Neural progenitor cell (in vitro differentiated cells): ENCODE measurements around the gene PA2G4. TPM values are rescaled to one million over a fixed set of nuclear protein-coding genes. Genes with fewer than 3 reads are reported as not detected.
"Not testable (repeated sequence)": the region's sequence is repeated elsewhere in the genome, so short reads cannot be mapped to it uniquely, and the experiment has no call there.

Experiments used
- DNase-seq: peaks from one replicate; pipeline ENCODE4 v3.0.0-alpha.2; 2016; ENCODE audit warnings: low spot score
- H2AFZ ChIP-seq: fragments of 200-600 bp; sonication (generic); replicated peaks from 2 replicates; pipeline ENCODE4 v1.6.1; 2016; ENCODE audit warnings: antibody characterized with exemption
- H3F3A ChIP-seq: fragments of 200-600 bp; sonication (generic); 2 replicates; pipeline ENCODE4 v1.6.1; 2016; ENCODE audit warnings: antibody characterized with exemption, low read depth
- H3K27ac ChIP-seq: fragments of 200-600 bp; sonication (generic); 2 replicates; pipeline ENCODE4 v1.5.1; 2016; ENCODE audit warnings: mild to moderate bottlenecking
- H3K27me3 ChIP-seq: fragments of 200-600 bp; sonication (generic); 2 replicates; pipeline ENCODE4 v1.6.1; 2016; ENCODE audit warnings: mild to moderate bottlenecking, moderate library complexity
- H3K36me3 ChIP-seq: fragments of 200-600 bp; sonication (generic); 2 replicates; pipeline ENCODE4 v1.5.1; 2016
- H3K4me1 ChIP-seq: fragments of 200-600 bp; sonication (generic); 2 replicates; pipeline ENCODE4 v1.6.1; 2016; ENCODE audit warnings: mixed run types
- H3K4me2 ChIP-seq: fragments of 200-600 bp; sonication (generic); 2 replicates; pipeline ENCODE4 v1.6.1; 2016
- H3K4me3 ChIP-seq: fragments of 200-600 bp; sonication (generic); 2 replicates; pipeline ENCODE4 v1.5.1; 2016
- H3K79me2 ChIP-seq: fragments of 200-600 bp; sonication (generic); 2 replicates; pipeline ENCODE4 v1.6.1; 2016; ENCODE audit warnings: low read depth
- H3K9ac ChIP-seq: fragments of 200-600 bp; sonication (generic); 2 replicates; pipeline ENCODE4 v1.6.1; 2016
- H3K9me3 ChIP-seq: fragments of 200-600 bp; sonication (generic); 2 replicates; pipeline ENCODE4 v1.5.1; 2016; ENCODE audit warnings: low read depth
- H4K20me1 ChIP-seq: fragments of 200-600 bp; sonication (generic); 2 replicates; pipeline ENCODE4 v1.6.1; 2016; ENCODE audit warnings: low read depth
- H3K27ac Mint-ChIP-seq: 3 replicates; pipeline ENCODE4 v1.8.0; 2021; ENCODE audit warnings: mixed read lengths
- H3K27me3 Mint-ChIP-seq: 2 replicates; pipeline ENCODE4 v1.8.0; 2022; ENCODE audit warnings: low read depth, mild to moderate bottlenecking, inconsistent platforms, moderate library complexity, mixed read lengths; ENCODE audit not compliant: insufficient read depth
- H3K36me3 Mint-ChIP-seq: 3 replicates; pipeline ENCODE4 v1.8.0; 2021; ENCODE audit warnings: mixed read lengths
- H3K4me1 Mint-ChIP-seq: 3 replicates; pipeline ENCODE4 v1.8.0; 2021; ENCODE audit warnings: mixed read lengths
- H3K4me3 Mint-ChIP-seq: 3 replicates; pipeline ENCODE4 v1.8.0; 2021; ENCODE audit warnings: mild to moderate bottlenecking, moderate library complexity, mixed read lengths
- H3K9me3 Mint-ChIP-seq: 3 replicates; pipeline ENCODE4 v1.8.0; 2020; ENCODE audit warnings: mixed read lengths
- EZH2 ChIP-seq: fragments of 200-600 bp; sonication (generic); IDR thresholded peaks from 2 replicates; pipeline ENCODE4 v1.6.1; 2017; ENCODE audit warnings: antibody characterized with exemption, mild to moderate bottlenecking, moderate library complexity
- EZH2phosphoT487 ChIP-seq: fragments of 200-600 bp; sonication (generic); IDR thresholded peaks from 2 replicates; pipeline ENCODE4 v1.6.1; 2017; ENCODE audit warnings: antibody characterized with exemption
- total RNA-seq: library from RNA; depleted of rRNA; stranded (reverse); fragments of >200 nt; gene quantifications from 2 replicates; pipeline ENCODE4 v1.2.3, GENCODE V29; 2015; ENCODE audit warnings: low replicate concordance
- TF ChIP-seq, protein P1 (sequence below): fragments of 200-600 bp; sonication (generic); IDR thresholded peaks from 2 replicates; pipeline ENCODE4 v1.5.1; 2017; ENCODE audit warnings: antibody characterized with exemption, mild to moderate bottlenecking

PA2G4 gene
- total RNA-seq, 1 donor from 2014 or later, result 242 TPM

DNA sequence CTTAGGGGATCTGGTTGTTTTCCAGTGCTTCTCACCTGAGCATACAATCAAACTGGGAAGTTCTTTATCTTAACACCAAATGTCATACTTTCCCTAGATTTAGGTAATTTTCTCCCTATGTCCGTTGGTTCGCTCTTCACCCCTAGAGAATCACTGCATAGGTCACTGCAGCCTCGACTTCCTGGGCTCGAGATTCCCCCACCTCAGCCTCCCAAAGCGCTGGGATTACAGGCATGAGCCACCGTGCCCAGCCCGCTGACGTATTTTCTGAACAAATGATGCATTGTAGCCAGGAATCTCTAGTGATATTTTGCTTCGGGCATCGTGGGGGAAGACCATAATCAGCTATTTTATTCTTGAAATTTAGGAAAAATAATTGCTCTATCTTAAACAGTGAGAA lies 11.0 kb downstream of the PA2G4 start:
- Histone ChIP-seq H3K27me3 (no peaks in the 10 kb centered on the region), H4K20me1 (peaks cover 26% of the 10 kb centered on the region), H3K9me3 (no peaks in the 10 kb centered on the region), H3K9ac (peak overlapping the region; percentile 70), H3K4me2 (peak overlapping the region; percentile 99), H3K79me2 (peaks cover 23% of the 10 kb centered on the region), H3K27ac (no peak overlapping the region), H3K36me3 (peaks cover 12% of the 10 kb centered on the region), H2AFZ (peak overlapping the region; percentile 81), H3K4me3 (peak overlapping the region; percentile 62), H3K4me1 (peaks cover 12% of the 10 kb centered on the region), H3F3A (peaks cover 78% of the 10 kb centered on the region)
- peak; percentile 23 for DNase-seq
- TF ChIP-seq, protein P1, sequence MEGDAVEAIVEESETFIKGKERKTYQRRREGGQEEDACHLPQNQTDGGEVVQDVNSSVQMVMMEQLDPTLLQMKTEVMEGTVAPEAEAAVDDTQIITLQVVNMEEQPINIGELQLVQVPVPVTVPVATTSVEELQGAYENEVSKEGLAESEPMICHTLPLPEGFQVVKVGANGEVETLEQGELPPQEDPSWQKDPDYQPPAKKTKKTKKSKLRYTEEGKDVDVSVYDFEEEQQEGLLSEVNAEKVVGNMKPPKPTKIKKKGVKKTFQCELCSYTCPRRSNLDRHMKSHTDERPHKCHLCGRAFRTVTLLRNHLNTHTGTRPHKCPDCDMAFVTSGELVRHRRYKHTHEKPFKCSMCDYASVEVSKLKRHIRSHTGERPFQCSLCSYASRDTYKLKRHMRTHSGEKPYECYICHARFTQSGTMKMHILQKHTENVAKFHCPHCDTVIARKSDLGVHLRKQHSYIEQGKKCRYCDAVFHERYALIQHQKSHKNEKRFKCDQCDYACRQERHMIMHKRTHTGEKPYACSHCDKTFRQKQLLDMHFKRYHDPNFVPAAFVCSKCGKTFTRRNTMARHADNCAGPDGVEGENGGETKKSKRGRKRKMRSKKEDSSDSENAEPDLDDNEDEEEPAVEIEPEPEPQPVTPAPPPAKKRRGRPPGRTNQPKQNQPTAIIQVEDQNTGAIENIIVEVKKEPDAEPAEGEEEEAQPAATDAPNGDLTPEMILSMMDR, result no peak
- TF ChIP-seq EZH2phosphoT487, result no peak
- no peak for TF ChIP-seq EZH2
- peak overlapping the region; percentile 99 for H3K4me3 Mint-ChIP-seq
- peaks cover 42% of the 10 kb centered on the region for H3K36me3 Mint-ChIP-seq
- H3K27ac Mint-ChIP-seq, result no peak overlapping the region
- H3K27me3 Mint-ChIP-seq, result peaks cover 7% of the 10 kb centered on the region
- H3K4me1 Mint-ChIP-seq, result peaks cover 25% of the 10 kb centered on the region
- no peaks in the 10 kb centered on the region for H3K9me3 Mint-ChIP-seq

DNA sequence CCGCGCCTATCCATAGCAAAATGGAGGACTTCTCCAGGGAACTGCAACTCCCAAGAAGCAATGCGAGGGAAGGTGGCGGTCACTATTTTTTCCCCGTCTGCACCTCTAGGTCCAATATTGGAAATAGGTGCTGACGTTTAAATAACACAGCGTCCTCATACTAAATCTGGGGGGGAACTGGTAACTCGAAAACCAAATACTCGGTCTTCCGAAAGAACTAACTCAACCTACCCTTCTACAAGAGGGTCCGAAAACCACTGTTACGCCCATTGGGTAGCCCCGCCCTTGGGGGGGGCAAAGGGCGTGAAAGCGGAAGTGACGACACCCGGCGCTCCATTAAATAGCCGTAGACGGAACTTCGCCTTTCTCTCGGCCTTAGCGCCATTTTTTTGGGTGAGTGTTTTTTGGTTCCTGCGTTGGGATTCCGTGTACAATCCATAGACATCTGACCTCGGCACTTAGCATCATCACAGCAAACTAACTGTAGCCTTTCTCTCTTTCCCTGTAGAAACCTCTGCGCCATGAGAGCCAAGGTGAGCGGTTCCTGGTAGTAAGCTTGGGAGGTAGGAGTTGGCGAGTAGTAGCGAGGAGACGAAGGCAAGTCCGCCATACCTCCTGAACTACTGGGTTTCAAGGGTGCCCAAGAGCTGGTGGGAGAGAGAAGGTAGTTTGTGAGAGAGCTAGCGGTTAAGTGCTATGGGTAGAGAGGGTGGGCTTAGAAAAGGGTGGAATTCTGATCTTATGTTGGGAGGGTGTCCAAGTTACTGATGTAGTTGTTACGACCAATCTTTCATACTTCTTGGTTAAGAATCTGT lies 12.1 kb downstream of the PA2G4 start, which contains the start of gene RPL41:
Gene RPL41, plus strand, starts transcription at position 367 of the 815 bp plus-strand sequence.
- Histone ChIP-seq H3K9me3 (no peaks in the 10 kb centered on the region), H3K9ac (peak within 1 kb of the TSS; percentile 98), H3K36me3 (peaks cover 3% of the 10 kb centered on the region), H3K27ac (peak within 1 kb of the TSS; percentile 96), H2AFZ (peak within 1 kb of the TSS; percentile 81), H3K27me3 (no peaks in the 10 kb centered on the region), H3K4me1 (peaks cover 12% of the 10 kb centered on the region), H3K4me3 (peak within 1 kb of the TSS; percentile 62), H3K79me2 (peaks cover 23% of the 10 kb centered on the region), H3K4me2 (peak within 1 kb of the TSS; percentile 99), H3F3A (peaks cover 69% of the 10 kb centered on the region), H4K20me1 (peaks cover 26% of the 10 kb centered on the region)
- DNase-seq, result peak; percentile 98
- Mint-ChIP-seq H3K27me3 (peaks cover 7% of the 10 kb centered on the region), H3K4me3 (peak within 1 kb of the TSS; percentile 99), H3K4me1 (peaks cover 25% of the 10 kb centered on the region), H3K27ac (peak within 1 kb of the TSS; percentile 98), H3K9me3 (no peaks in the 10 kb centered on the region), H3K36me3 (peaks cover 38% of the 10 kb centered on the region)
- TF ChIP-seq EZH2phosphoT487 (no peak), EZH2 (no peak)
- TF ChIP-seq, protein P1, result no peak

DNA sequence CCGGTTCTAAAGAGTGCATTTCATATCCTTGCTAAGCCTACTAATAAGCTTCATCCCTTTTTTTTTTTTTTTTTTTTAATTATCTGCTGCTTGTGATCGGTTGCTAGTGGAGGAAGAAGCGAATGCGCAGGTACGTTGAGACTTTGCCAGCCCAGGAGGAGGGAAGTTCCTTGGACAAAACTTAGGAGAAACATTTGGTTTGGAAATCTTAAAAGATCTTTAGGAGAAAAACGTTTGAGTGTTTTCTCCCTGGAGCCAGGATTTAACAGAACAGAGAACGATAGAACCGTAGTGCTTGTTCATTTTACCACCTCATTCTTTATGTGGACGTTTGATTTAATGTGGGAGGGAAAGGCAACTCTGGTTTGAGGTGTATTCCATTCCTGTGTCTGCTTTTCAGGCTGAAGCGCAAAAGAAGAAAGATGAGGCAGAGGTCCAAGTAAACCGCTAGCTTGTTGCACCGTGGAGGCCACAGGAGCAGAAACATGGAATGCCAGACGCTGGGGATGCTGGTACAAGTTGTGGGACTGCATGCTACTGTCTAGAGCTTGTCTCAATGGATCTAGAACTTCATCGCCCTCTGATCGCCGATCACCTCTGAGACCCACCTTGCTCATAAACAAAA lies 12.8 kb downstream of the PA2G4 start:
- Histone ChIP-seq H3K4me3 (peak overlapping the region; percentile 62), H3K79me2 (peaks cover 23% of the 10 kb centered on the region), H4K20me1 (peaks cover 26% of the 10 kb centered on the region), H3K4me2 (peak overlapping the region; percentile 99), H3K9ac (peak overlapping the region; percentile 98), H3K4me1 (peaks cover 12% of the 10 kb centered on the region), H3K27ac (peak overlapping the region; percentile 96), H3F3A (peaks cover 64% of the 10 kb centered on the region)
- H3K36me3 Mint-ChIP-seq, result peaks cover 35% of the 10 kb centered on the region
- not testable (repeated sequence) for H3K27me3 Mint-ChIP-seq, DNase-seq, H3K9me3 Mint-ChIP-seq, H3K9me3 ChIP-seq, H3K36me3 ChIP-seq, H3K27me3 ChIP-seq, H2AFZ ChIP-seq
- peak overlapping the region; percentile 98 for H3K27ac Mint-ChIP-seq
- peak overlapping the region; percentile 99 for H3K4me3 Mint-ChIP-seq
- H3K4me1 Mint-ChIP-seq, result peaks cover 25% of the 10 kb centered on the region
